ENCODE measurements around the gene SLC17A4. TPM values are rescaled to one million over a fixed set of nuclear protein-coding genes. Genes with fewer than 3 reads are reported as not detected.

Gene SLC17A4
- total and polyA plus RNA-seq, 10 of the 15 experiments (the other 5 are each of a cell fraction or from before 2014, with no cell fraction given), result not detected

- no peaks in the 10 kb centered on the region for H3K9me3 ChIP-seq (replicated peaks; ENCODE audit: control insufficient read depth, insufficient read depth, low read length)
- H3K27ac ChIP-seq (ENCODE audit: control insufficient read depth, insufficient read depth), result no peak overlapping the region
- H3K4me2 ChIP-seq (ENCODE audit: control insufficient read depth, insufficient read depth), result no peak overlapping the region
- no peak overlapping the region for H2AFZ ChIP-seq (ENCODE audit: control insufficient read depth, low read depth, low read length)
- in situ Hi-C loops (cut with MboI) (no loop called here), intact Hi-C loops (cut with micrococcal nuclease; ENCODE audit: unreplicated experiment) (loop anchor here (5.0 kb wide), 2 partner anchors 153 to 203 kb away; no protein-coding TSS in a partner anchor)
- ChIA-PET POLR2A (interaction anchor here (0.6 kb wide), 1 partner anchor 168 kb away, joined by 3 read pairs; no protein-coding TSS in a partner anchor), RAD21 (ENCODE audit: unreplicated experiment) (interaction anchor here (0.6 to 1.8 kb wide), 4 partner anchors 203 to 1404 kb away, joined by 3 to 9 read pairs (median 4); no protein-coding TSS in a partner anchor), SMC1A (ENCODE audit: uncharacterized antibody, unreplicated experiment) (interaction anchor here (0.6 to 6.2 kb wide), 9 partner anchors 10 to 214 kb away, joined by 3 to 39 read pairs (median 3); no protein-coding TSS in a partner anchor), CTCF (interaction anchor here (0.7 to 6.7 kb wide), 22 partner anchors 8 to 221 kb away, joined by 3 to 89 read pairs (median 4); partner anchors contain the start of gene SLC17A4)
- peak; percentile 40; the same call in 1 of the 3 replicates for ATAC-seq
- BruUV-seq (replicated peaks), result no TSS peak
- H3K9ac ChIP-seq (ENCODE audit: control insufficient read depth, insufficient read depth, low read length), result no peak overlapping the region
- H3K36me3 ChIP-seq (ENCODE audit: control insufficient read depth in 2 of 2, insufficient read depth in 2 of 2, low read length in 1 of 2), result no peaks in the 10 kb centered on the region
- no peaks in the 10 kb centered on the region for H3K79me2 ChIP-seq (ENCODE audit: control insufficient read depth, insufficient read depth, low read length)
- 18% methylated on average over 2 of the region's 2 CpGs for WGBS (ENCODE audit: insufficient coverage, insufficient replicate concordance, low lambda C conversion rate, missing lambda C conversion rate)
- no peak for FAIRE-seq
- H3K27me3 ChIP-seq (replicated peaks in 1 of 2; ENCODE audit: control insufficient read depth in 2 of 2, insufficient read depth in 2 of 2, low read length in 1 of 2), result no peaks in the 10 kb centered on the region; a peak in 1 of 4 replicates
- no peaks in the 10 kb centered on the region for H4K20me1 ChIP-seq (ENCODE audit: control insufficient read depth, insufficient read depth)
- no peak for DNase-seq (ENCODE audit: low read depth, low spot score)
- no peaks in the 10 kb centered on the region for H3K4me1 ChIP-seq (ENCODE audit: control insufficient read depth, insufficient read depth, low read length)
- H3K4me3 ChIP-seq, result no peak overlapping the region
- TF ChIP-seq IRF5 (IDR thresholded peaks at IDR 0.05; ENCODE audit: borderline replicate concordance), result no peak
- TF ChIP-seq ZNF24 (IDR thresholded peaks at IDR 0.05), result no peak
- no peak for TF ChIP-seq ZNF207 (IDR thresholded peaks at IDR 0.05; ENCODE audit: borderline replicate concordance)
- no peak for TF ChIP-seq BCLAF1 (IDR thresholded peaks at IDR 0.05)
- TF ChIP-seq CREB1 (IDR thresholded peaks at IDR 0.05; ENCODE audit: low read depth), result no peak
- TF ChIP-seq NFYB (IDR thresholded peaks at IDR 0.05; ENCODE audit: insufficient read depth, low read depth, low read length), result no peak
- no peak for TF ChIP-seq HDAC6 (IDR thresholded peaks at IDR 0.05; ENCODE audit: unreplicated experiment)
- TF ChIP-seq IRF4 (IDR thresholded peaks at IDR 0.05; ENCODE audit: low read depth, low read length), result no peak
- TF ChIP-seq RCOR1 (conservative IDR thresholded peaks at IDR 0.05; ENCODE audit: low read depth, low read length), result no peak
- TF ChIP-seq USF2 (IDR thresholded peaks at IDR 0.05; ENCODE audit: borderline replicate concordance, low read depth, low read length), result no peak
- no peak for TF ChIP-seq POLR2A (IDR thresholded peaks at IDR 0.05; ENCODE audit: low read depth, low read length)
- no peak for TF ChIP-seq BCL11A (IDR thresholded peaks at IDR 0.05; ENCODE audit: low read depth, low read length)
- no peak for TF ChIP-seq SMARCA5 (IDR thresholded peaks at IDR 0.05)
- TF ChIP-seq CEBPZ (IDR thresholded peaks at IDR 0.05; ENCODE audit: low read depth, low read length), result no peak
Observed at GRCh38 chr6:25789475-25789874, 34.9 kb downstream of the SLC17A4 start.

Measured in GM12878 (cell line).